ENCODE data around the gene ZNF532.

DNA sequence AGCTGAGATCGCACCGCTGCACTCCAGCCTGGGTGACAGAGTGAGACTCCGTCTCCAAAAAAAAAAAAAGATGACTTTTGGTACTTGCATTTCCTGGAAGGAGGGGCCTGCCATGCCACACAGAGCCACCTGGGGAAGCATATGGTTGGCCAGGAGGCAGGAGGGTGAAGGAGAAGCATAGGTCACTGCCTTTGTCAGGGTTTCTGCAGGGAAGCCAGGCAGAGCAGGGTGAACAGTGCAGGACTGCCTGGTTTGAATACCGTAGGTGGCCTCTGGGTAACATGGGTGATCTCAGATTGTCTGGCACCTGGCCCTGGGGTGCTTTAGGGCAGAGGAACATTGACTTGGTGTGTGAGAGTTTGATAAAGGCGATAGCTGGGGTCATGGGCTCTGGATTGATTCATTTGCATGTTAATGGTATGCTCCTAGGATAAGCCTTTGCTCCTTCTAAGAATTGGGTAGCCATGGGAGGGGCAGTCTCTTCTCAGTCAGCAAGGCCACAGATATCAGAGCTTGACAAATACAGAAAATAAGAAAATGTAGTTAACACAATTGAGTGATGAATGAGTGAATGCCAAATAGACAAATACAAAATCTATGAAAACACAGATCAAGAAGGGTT lies 151.0 kb downstream of the ZNF532 start:
- TF ChIP-seq ZNF274 (IDR thresholded peaks at IDR 0.05; ENCODE audit: low read depth, low read length) = no peak
- TF ChIP-seq YY1 (IDR thresholded peaks at IDR 0.05; ENCODE audit: insufficient read depth, insufficient read length) = no peak

Measured in NT2/D1 (cell line).